A549 (cell line): ENCODE data around the gene SLC24A3. TPM values are rescaled to one million over a fixed set of nuclear protein-coding genes. Genes with fewer than 3 reads are reported as not detected.

Source experiments
- ATAC-seq, 2 experiments: fragments of 200-7000 bp in 1 of 2; fragments of >200 bp in 1 of 2; cut with Nextera tagmentation in 1 of 2; cut with Tn5 transposase in 1 of 2; 3 replicates each; pipeline versions ENCODE4 v1.8.0 to v1.9.1; 2018 to 2020; ENCODE audit warnings: mild to moderate bottlenecking in 1 of 2, moderate library complexity in 1 of 2
- CTCF ChIA-PET: fragments of 300-600 bp; sonication (Branson Sonifier 250); formaldehyde crosslinking; extraction: SDS; loops from one replicate; lab custom pipeline; 2021; ENCODE audit warnings: antibody characterized with exemption, inconsistent platforms; lab: Yijun Ruan, JAX
- POLR2A ChIA-PET: fragments of 350-600 bp; formaldehyde crosslinking; extraction: SDS; loops from one replicate; lab custom pipeline; 2021; ENCODE audit warnings: antibody characterized with exemption, inconsistent platforms; lab: Yijun Ruan, JAX
- DNase-seq, 2 experiments: peaks; one replicate each; pipeline versions ENCODE4 v3.0.0 to v3.0.0-alpha.2; 2011 to 2016; ENCODE audit warnings: low read depth in 1 of 2, low spot score in 1 of 2
- FAIRE-seq: peaks from 2 replicates; lab custom pipeline; 2011; peaks lifted over from hg19 to GRCh38; lab: Jason Lieb, UNC
- H3K27ac ChIP-seq, 2 experiments: fragments of >200 bp; sonication (Bioruptor Twin); formaldehyde crosslinking; 3 replicates each; pipeline ENCODE4 v1.5.1; 2016 to 2017
- H3K4me1 ChIP-seq: fragments of >200 bp; sonication (Bioruptor Twin); formaldehyde crosslinking; 3 replicates; pipeline ENCODE4 v1.6.1; 2016
- H3K4me2 ChIP-seq: fragments of >200 bp; sonication (Bioruptor Twin); formaldehyde crosslinking; 3 replicates; pipeline ENCODE4 v1.6.1; 2016
- H3K4me3 ChIP-seq: fragments of >200 bp; sonication (Bioruptor Twin); formaldehyde crosslinking; 3 replicates; pipeline ENCODE4 v1.5.1; 2016
- H3K9me3 ChIP-seq: fragments of >200 bp; sonication (Bioruptor Twin); formaldehyde crosslinking; 3 replicates; pipeline ENCODE4 v1.6.1; 2016
- BCL3 ChIP-seq: fragments of >200 bp; sonication (Bioruptor Twin); formaldehyde crosslinking; IDR thresholded peaks from 3 replicates; pipeline ENCODE4 v1.6.1; 2016
- CEBPB ChIP-seq, 2 experiments: fragments of >200 bp in 1 of 2; sonication (Bioruptor Twin) in 1 of 2; formaldehyde crosslinking in 1 of 2; IDR thresholded peaks; 2 replicates each; pipeline ENCODE4 v1.6.1; 2012 to 2016
- EHF ChIP-seq: fragments of 250-450 bp; sonication (Bioruptor Pico); IDR thresholded peaks from 2 replicates; pipeline ENCODE4 v1.5.0; 2020; ENCODE audit warnings: mild to moderate bottlenecking
- EHMT2 ChIP-seq: fragments of 200-600 bp; sonication (generic); IDR thresholded peaks from 2 replicates; pipeline ENCODE4 v1.6.1; 2016; ENCODE audit warnings: antibody characterized with exemption, low read depth, mild to moderate bottlenecking, moderate library complexity
- ESRRA ChIP-seq: fragments of 150-350 bp; IDR thresholded peaks from 2 replicates; pipeline ENCODE4 v1.6.1; 2014; ENCODE audit warnings: mild to moderate bottlenecking, low read length, borderline replicate concordance
- GATA3 ChIP-seq: IDR thresholded peaks from 2 replicates; pipeline ENCODE4 v1.6.1; 2012; ENCODE audit warnings: borderline replicate concordance
- HES2 ChIP-seq: fragments of >200 bp; sonication (Bioruptor Twin); formaldehyde crosslinking; IDR thresholded peaks from 2 replicates; pipeline ENCODE4 v1.6.1; 2016
- HEYL ChIP-seq: fragments of 250-450 bp; sonication (Bioruptor Pico); IDR thresholded peaks from 2 replicates; pipeline ENCODE4 v1.8.0; 2021; ENCODE audit warnings: mild to moderate bottlenecking, moderate library complexity
- HMGXB4 ChIP-seq: fragments of 250-450 bp; sonication (Bioruptor Pico); IDR thresholded peaks from 2 replicates; pipeline ENCODE4 v1.5.0; 2021; ENCODE audit warnings: mild to moderate bottlenecking, moderate library complexity, borderline replicate concordance
- KDM1A ChIP-seq: fragments of 200-600 bp; sonication (generic); IDR thresholded peaks from 2 replicates; pipeline ENCODE4 v1.6.1; 2016; ENCODE audit warnings: low read depth, mild to moderate bottlenecking
- NFE2L2 ChIP-seq: fragments of 150-350 bp; conservative IDR thresholded peaks from 2 replicates; pipeline ENCODE4 v1.6.1; 2014; ENCODE audit warnings: low read length
- NR3C1 ChIP-seq: fragments of >200 bp; sonication (Bioruptor Twin); formaldehyde crosslinking; IDR thresholded peaks from 3 replicates; pipeline ENCODE4 v1.6.1; 2017
- POLR2A ChIP-seq: IDR thresholded peaks from 2 replicates; pipeline ENCODE4 v1.6.1; 2012; ENCODE audit warnings: mild to moderate bottlenecking, low read length
- RCOR1 ChIP-seq: fragments of 150-350 bp; IDR thresholded peaks from 2 replicates; pipeline ENCODE4 v1.6.1; 2014; ENCODE audit warnings: antibody characterized with exemption, low read length, low read depth
- RNF2 ChIP-seq: fragments of 200-600 bp; sonication (generic); IDR thresholded peaks from 2 replicates; pipeline ENCODE4 v1.6.1; 2016; ENCODE audit warnings: low read depth, mild to moderate bottlenecking, antibody characterized with exemption, moderate library complexity, borderline replicate concordance
- USF2 ChIP-seq: fragments of 450-650 bp; IDR thresholded peaks from 2 replicates; pipeline ENCODE4 v1.6.1; 2014; ENCODE audit warnings: antibody characterized with exemption
- ZC3H11A ChIP-seq: fragments of 450-650 bp; IDR thresholded peaks from 2 replicates; pipeline ENCODE4 v1.6.1; 2014; ENCODE audit warnings: antibody characterized with exemption, mild to moderate bottlenecking
- ZSCAN20 ChIP-seq: fragments of 250-450 bp; sonication (Bioruptor Pico); IDR thresholded peaks from 2 replicates; pipeline ENCODE4 v1.8.0; 2022; ENCODE audit warnings: mild to moderate bottlenecking, moderate library complexity
- WGBS: methylation state at CpG from one replicate; pipeline ENCODE4 v1.1.6; 2017; ENCODE audit errors: missing lambda C conversion rate; 5-methylcytosine and 5-hydroxymethylcytosine counted together
- polyA plus RNA-seq, 4 experiments: library from polyadenylated mRNA; depleted of rRNA in 3 of 4; stranded (reverse); fragments of >200 nt; fragmentation: RNase III in 1 of 4; extraction: RNeasy Plus Mini Kit Qiagen cat#74134 plus additional on column Dnase treatment in 1 of 4; gene quantifications; 2 replicates in 3 of 4; 3 replicates in 1 of 4; pipeline ENCODE4 v1.2.3, GENCODE V29; 2011 to 2017

SLC24A3 gene
- polyA plus RNA-seq, 2 of the 4 experiments (the other 2 are of a cell fraction): 0.08 TPM; not detected in 1

- POLR2A ChIA-PET: interaction anchor here (0.7 kb wide), 1 partner anchor 13 kb away, joined by 3 read pairs; no protein-coding TSS in a partner anchor
- FAIRE-seq: no peak
These were observed 101.1 kb downstream of the SLC24A3 start for GRCh38 chr20:19313342-19314069.

GRCh38 chr20:19314621-19315020 is 102.2 kb downstream of the SLC24A3 start:
- ChIA-PET POLR2A (no interaction called here), CTCF (interaction anchor here (0.5 to 1.2 kb wide), 3 partner anchors 12 to 287 kb away, joined by 3 to 4 read pairs (median 3); no protein-coding TSS in a partner anchor)
- H3K27ac ChIP-seq: no peak overlapping the region
- no peaks in the 10 kb centered on the region for H3K9me3 ChIP-seq
- FAIRE-seq (no peak), DNase-seq (no peak), ATAC-seq (no peak)
- no peak for TF ChIP-seq CEBPB (IDR thresholded peaks at IDR 0.05)
- no peak for TF ChIP-seq NR3C1
- TF ChIP-seq GATA3: no peak
- TF ChIP-seq ZC3H11A: no peak
- TF ChIP-seq EHF (CRISPR knock-in tag): no peak
- TF ChIP-seq HEYL (CRISPR knock-in tag): no peak
- TF ChIP-seq POLR2A: no peak
- no peak for TF ChIP-seq ZSCAN20 (CRISPR knock-in tag)
- TF ChIP-seq HES2: no peak
- TF ChIP-seq EHMT2: no peak
- TF ChIP-seq USF2: no peak
- H3K4me3 ChIP-seq: no peak overlapping the region
- no peaks in the 10 kb centered on the region for H3K4me1 ChIP-seq
- WGBS: 38% methylated on average over 7 of the region's 7 CpGs
- H3K4me2 ChIP-seq: no peak overlapping the region

More at GRCh38 chr20:19313342-19314069, 101.1 kb downstream of the SLC24A3 start:
- TF ChIP-seq NFE2L2 (no peak), RCOR1 (no peak), EHF (CRISPR knock-in tag) (no peak), BCL3 (no peak), HMGXB4 (CRISPR knock-in tag) (no peak), HES2 (no peak), RNF2 (no peak), ESRRA (no peak), ZC3H11A (no peak), KDM1A (no peak)
- no peaks in the 10 kb centered on the region for H3K4me1 ChIP-seq
- DNase-seq: no peak
- H3K4me3 ChIP-seq: no peak overlapping the region
- no peak overlapping the region for H3K4me2 ChIP-seq
- 14% methylated on average over 6 of the region's 6 CpGs for WGBS
- H3K9me3 ChIP-seq: no peaks in the 10 kb centered on the region
- CTCF ChIA-PET: interaction anchor here (0.7 to 1.2 kb wide), 2 partner anchors 14 to 24 kb away, joined by 3 read pairs; no protein-coding TSS in a partner anchor
- H3K27ac ChIP-seq: no peak overlapping the region
- ATAC-seq: no peak
